IMR-90 (cell line): Measurements from ENCODE around the gene RAB11FIP4. TPM values are rescaled to one million over a fixed set of nuclear protein-coding genes. Genes with fewer than 3 reads are reported as not detected.

ENCODE experiments used
- ATAC-seq: fragments of 200-7000 bp; cut with Tn5 transposase; 2 replicates; pipeline ENCODE4 v1.9.1; 2020; ENCODE audit warnings: low read depth, mild to moderate bottlenecking, moderate library complexity
- BruUV-seq: library from RNA; stranded (reverse); fragments of 400-500 nt; replicated peaks from 2 replicates; lab custom pipeline; 2021; lab: Mats Ljungman, UMichigan
- CTCF ChIA-PET: fragments of 300-600 bp; formaldehyde crosslinking; extraction: SDS; loops from one replicate; lab custom pipeline; 2021; ENCODE audit warnings: antibody characterized with exemption; lab: Yijun Ruan, JAX
- POLR2A ChIA-PET: fragments of 300-600 bp; sonication (Branson Sonifier 250); formaldehyde crosslinking; loops from one replicate; lab custom pipeline; 2022; ENCODE audit warnings: antibody characterized with exemption; ENCODE audit not compliant: unreplicated experiment; lab: Charles Lee
- DNase-seq: peaks from one replicate; pipeline ENCODE4 v3.0.0; 2013
- H2AFZ ChIP-seq: replicated peaks from 2 replicates; pipeline ENCODE3; 2013; ENCODE audit warnings: low read length, mild to moderate bottlenecking; ENCODE audit not compliant: poor library complexity
- H2AK5ac ChIP-seq: 2 replicates; pipeline ENCODE4 v1.6.1; 2013; ENCODE audit warnings: low read depth, low read length, inconsistent platforms
- H2AK9ac ChIP-seq: replicated peaks from 2 replicates; pipeline ENCODE3; 2013; ENCODE audit warnings: mild to moderate bottlenecking, low read depth, low read length, moderate library complexity; ENCODE audit not compliant: poor library complexity
- H2BK120ac ChIP-seq: 2 replicates; pipeline ENCODE4 v1.6.1; 2013; ENCODE audit warnings: low read depth, low read length, inconsistent platforms
- H2BK15ac ChIP-seq: 3 replicates; pipeline ENCODE4 v1.6.1; 2013; ENCODE audit warnings: low read depth, low read length, inconsistent platforms
- H2BK20ac ChIP-seq: 2 replicates; pipeline ENCODE4 v1.6.1; 2013; ENCODE audit warnings: low read depth, mild to moderate bottlenecking, inconsistent platforms, low read length, moderate library complexity
- H2BK5ac ChIP-seq: 2 replicates; pipeline ENCODE4 v1.6.1; 2013; ENCODE audit warnings: mild to moderate bottlenecking, low read depth, low read length, inconsistent platforms; ENCODE audit not compliant: poor library complexity, severe bottlenecking
- H3K14ac ChIP-seq: replicated peaks from 2 replicates; pipeline ENCODE4 v1.6.1; 2013; ENCODE audit warnings: low read depth, low read length, inconsistent platforms
- H3K18ac ChIP-seq: 2 replicates; pipeline ENCODE4 v1.6.1; 2013; ENCODE audit warnings: low read depth, low read length, control low read depth
- H3K23ac ChIP-seq: 2 replicates; pipeline ENCODE4 v1.6.1; 2013; ENCODE audit warnings: low read depth, low read length, inconsistent platforms
- H3K27ac ChIP-seq: 2 replicates; pipeline ENCODE4 v1.5.1; 2013; ENCODE audit warnings: mild to moderate bottlenecking, control low read depth, low read length; ENCODE audit not compliant: insufficient read depth
- H3K27me3 ChIP-seq: 2 replicates; pipeline ENCODE4 v1.6.1; 2013; ENCODE audit warnings: low read length; ENCODE audit not compliant: control insufficient read depth, insufficient read depth
- H3K36me3 ChIP-seq: 2 replicates; pipeline ENCODE4 v1.6.1; 2013; ENCODE audit warnings: low read length, mixed read lengths; ENCODE audit not compliant: control insufficient read depth, insufficient read depth
- H3K4ac ChIP-seq: 2 replicates; pipeline ENCODE4 v1.6.1; 2013; ENCODE audit warnings: low read depth, low read length, inconsistent platforms
- H3K4me1 ChIP-seq: 2 replicates; pipeline ENCODE4 v1.6.1; 2013; ENCODE audit warnings: low read length, mixed read lengths; ENCODE audit not compliant: control insufficient read depth, insufficient read depth
- H3K4me2 ChIP-seq: 2 replicates; pipeline ENCODE4 v1.6.1; 2013; ENCODE audit warnings: low read depth, mild to moderate bottlenecking, control low read depth, low read length, moderate library complexity
- H3K4me3 ChIP-seq: 2 replicates; pipeline ENCODE4 v1.5.1; 2013; ENCODE audit warnings: low read depth, mild to moderate bottlenecking, control low read depth, low read length, moderate library complexity; ENCODE audit not compliant: insufficient read depth
- H3K56ac ChIP-seq: 2 replicates; pipeline ENCODE4 v1.6.1; 2013; ENCODE audit warnings: low read length, inconsistent platforms; ENCODE audit not compliant: insufficient read depth; ENCODE audit errors: extremely low read depth
- H3K79me1 ChIP-seq, 2 experiments: 2 replicates each; pipeline ENCODE4 v1.6.1; 2013; ENCODE audit warnings: low read length in 2 of 2, inconsistent platforms in 1 of 2, low read depth in 1 of 2
- H3K9ac ChIP-seq: 2 replicates; pipeline ENCODE4 v1.6.1; 2013; ENCODE audit warnings: low read depth, low read length, control low read depth
- H3K9me1 ChIP-seq: 2 replicates; pipeline ENCODE4 v1.6.1; 2013; ENCODE audit warnings: low read length, inconsistent platforms; ENCODE audit not compliant: insufficient read depth
- H3K9me3 ChIP-seq: 2 replicates; pipeline ENCODE4 v1.6.1; 2013; ENCODE audit warnings: low read length; ENCODE audit not compliant: control insufficient read depth, insufficient read depth
- H4K20me1 ChIP-seq: 2 replicates; pipeline ENCODE4 v1.6.1; 2013; ENCODE audit warnings: low read length, inconsistent platforms; ENCODE audit not compliant: insufficient read depth
- H4K5ac ChIP-seq: 2 replicates; pipeline ENCODE4 v1.6.1; 2013; ENCODE audit warnings: mild to moderate bottlenecking, low read depth, low read length, control low read depth
- H4K8ac ChIP-seq, 2 experiments: 2 replicates each; pipeline ENCODE4 v1.6.1; 2013; ENCODE audit warnings: low read depth in 2 of 2, low read length in 2 of 2, control low read depth in 1 of 2, inconsistent platforms in 1 of 2
- H4K91ac ChIP-seq: 2 replicates; pipeline ENCODE4 v1.6.1; 2013; ENCODE audit warnings: low read depth, low read length, inconsistent platforms; ENCODE audit not compliant: insufficient read depth
- BHLHE40 ChIP-seq: fragments of 150-350 bp; IDR thresholded peaks from 2 replicates; pipeline ENCODE4 v1.6.1; 2016; ENCODE audit warnings: mild to moderate bottlenecking, low read depth, low read length
- CEBPB ChIP-seq: IDR thresholded peaks from 2 replicates; pipeline ENCODE4 v1.6.1; 2012; ENCODE audit warnings: low read depth, low read length, improper control_type of control experiment
- CHD1 ChIP-seq: IDR thresholded peaks from 2 replicates; pipeline ENCODE4 v1.6.1; 2012; ENCODE audit warnings: low read depth, low read length, improper control_type of control experiment
- CTCF ChIP-seq: conservative IDR thresholded peaks from 2 replicates; pipeline ENCODE4 v1.5.1; 2012; ENCODE audit warnings: mild to moderate bottlenecking, low read depth, low read length, improper control_type of control experiment
- ELK1 ChIP-seq: fragments of 150-350 bp; IDR thresholded peaks from 2 replicates; pipeline ENCODE4 v1.6.1; 2016; ENCODE audit warnings: low read depth, mild to moderate bottlenecking, low read length, moderate library complexity, borderline replicate concordance
- FOS ChIP-seq: fragments of 150-350 bp; IDR thresholded peaks from 2 replicates; pipeline ENCODE4 v1.6.1; 2016; ENCODE audit warnings: low read depth, low read length
- MAFK ChIP-seq: IDR thresholded peaks from 2 replicates; pipeline ENCODE4 v1.6.1; 2012; ENCODE audit warnings: low read depth, low read length, improper control_type of control experiment
- MAZ ChIP-seq: IDR thresholded peaks from 2 replicates; pipeline ENCODE4 v1.6.1; 2012; ENCODE audit warnings: low read depth, mild to moderate bottlenecking, low read length, improper control_type of control experiment, moderate library complexity, borderline replicate concordance
- MXI1 ChIP-seq: IDR thresholded peaks from 2 replicates; pipeline ENCODE4 v1.6.1; 2012; ENCODE audit warnings: low read depth, mild to moderate bottlenecking, low read length, moderate library complexity, borderline replicate concordance
- NFE2L2 ChIP-seq: fragments of 150-350 bp; IDR thresholded peaks from 2 replicates; pipeline ENCODE4 v1.6.1; 2016; ENCODE audit warnings: low read depth, mild to moderate bottlenecking, low read length
- POLR2A ChIP-seq: IDR thresholded peaks from 2 replicates; pipeline ENCODE4 v1.6.1; 2012; ENCODE audit warnings: mild to moderate bottlenecking, low read depth, low read length
- RAD21 ChIP-seq: IDR thresholded peaks from 2 replicates; pipeline ENCODE4 v1.6.1; 2012; ENCODE audit warnings: low read length, improper control_type of control experiment
- RCOR1 ChIP-seq: IDR thresholded peaks from 2 replicates; pipeline ENCODE4 v1.6.1; 2012; ENCODE audit warnings: mild to moderate bottlenecking, low read length, improper control_type of control experiment; ENCODE audit not compliant: insufficient replicate concordance
- RFX5 ChIP-seq: IDR thresholded peaks from 2 replicates; pipeline ENCODE4 v1.8.0; 2012; ENCODE audit warnings: low read depth, mild to moderate bottlenecking, low read length, moderate library complexity
- SMC3 ChIP-seq: fragments of 150-350 bp; IDR thresholded peaks from 2 replicates; pipeline ENCODE4 v1.6.1; 2016; ENCODE audit warnings: low read depth, mild to moderate bottlenecking, antibody characterized with exemption, low read length, moderate library complexity
- USF2 ChIP-seq: fragments of 150-350 bp; IDR thresholded peaks from 2 replicates; pipeline ENCODE4 v1.6.1; 2017; ENCODE audit warnings: mild to moderate bottlenecking, antibody characterized with exemption, low read length, low read depth
- WGBS, 2 experiments: methylation state at CpG; one replicate each; pipeline versions ENCODE4 v1.1.5 to v1.1.7; 2013; ENCODE audit warnings: missing lambda C conversion rate in 2 of 2; ENCODE audit not compliant: insufficient read length in 1 of 2; ENCODE audit errors: extremely low coverage in 2 of 2; 5-methylcytosine and 5-hydroxymethylcytosine counted together
- dilution Hi-C: fragments of 300-500 bp; cut with HindIII; formaldehyde crosslinking; loops from one replicate; pipeline ENCODE4 v1.14.3; 2018; ENCODE audit warnings: low sequenced_read_pairs; ENCODE audit not compliant: unreplicated experiment
- in situ Hi-C: fragments of 300-500 bp; cut with MboI; formaldehyde crosslinking; loops from 3 replicates; pipeline ENCODE4 v1.14.3; 2019; ENCODE audit warnings: low sequenced_read_pairs, inconsistent platforms, mixed read lengths
- intact Hi-C: fragments of 100-400 bp; cut with micrococcal nuclease; formaldehyde crosslinking; loops from 2 replicates; pipeline ENCODE4 v1.10.0; 2022
- polyA plus RNA-seq, 3 experiments: library from polyadenylated mRNA; depleted of rRNA; stranded (reverse); fragments of >200 nt; gene quantifications; 2 replicates each; pipeline ENCODE4 v1.2.3, GENCODE V29; 2012; ENCODE audit warnings: low replicate concordance in 1 of 3
- total RNA-seq: library from RNA; depleted of rRNA; stranded (reverse); fragments of >200 nt; gene quantifications from 2 replicates; pipeline ENCODE4 v1.2.3, GENCODE V29; 2012

Gene RAB11FIP4
- total and polyA plus RNA-seq, 2 of the 4 experiments (the other 2 are of a cell fraction), result 0.68 to 1.1 TPM

GRCh38 chr17:31459716-31460115 is 68.2 kb downstream of the RAB11FIP4 start:
- peaks cover 7% of the 10 kb centered on the region; the same call in 1 of the 2 replicates for H3K9me1 ChIP-seq
- no peak overlapping the region for H3K4me2 ChIP-seq
- H4K5ac ChIP-seq, result no peak overlapping the region
- H3K27ac ChIP-seq, result no peak overlapping the region
- no CpG with 5 or more reads among the region's 4 CpGs for WGBS, 2 experiments
- H2AK9ac ChIP-seq, result no peak overlapping the region
- no peak overlapping the region for H3K23ac ChIP-seq
- ATAC-seq (no peak), DNase-seq (no peak)
- no peaks in the 10 kb centered on the region for H3K4me1 ChIP-seq
- H3K79me1 ChIP-seq, result no peaks in the 10 kb centered on the region
- no peak overlapping the region for H2BK5ac ChIP-seq
- peaks cover 2% of the 10 kb centered on the region; the same call in 1 of the 2 replicates for H3K9me3 ChIP-seq
- no peak overlapping the region for H2BK120ac ChIP-seq
- no peak overlapping the region for H2AFZ ChIP-seq
- dilution Hi-C loops, result no loop called here
- no peak overlapping the region for H3K9ac ChIP-seq
- POLR2A ChIA-PET, result no interaction called here
- H2BK20ac ChIP-seq, result no peak overlapping the region
- no peak overlapping the region for H3K18ac ChIP-seq
- TF ChIP-seq CTCF (no peak), RFX5 (no peak), MAFK (no peak), MAZ (no peak), CEBPB (no peak), USF2 (no peak), RAD21 (no peak), FOS (no peak), SMC3 (no peak), CHD1 (no peak), BHLHE40 (no peak), NFE2L2 (no peak), ELK1 (no peak), RCOR1 (no peak), MXI1 (no peak), POLR2A (no peak)
- no peak overlapping the region for H3K4me3 ChIP-seq
- H3K14ac ChIP-seq, result no peak overlapping the region
- H3K36me3 ChIP-seq, result no peaks in the 10 kb centered on the region
- H3K4ac ChIP-seq, result no peak overlapping the region
- CTCF ChIA-PET, result interaction anchor here (0.6 kb wide), 1 partner anchor 28 kb away, joined by 3 read pairs; no protein-coding TSS in a partner anchor
- no peak overlapping the region for H4K91ac ChIP-seq
- H3K27me3 ChIP-seq, result peaks cover 52% of the 10 kb centered on the region
- no peak overlapping the region for H2AK5ac ChIP-seq
- no peak overlapping the region for H2BK15ac ChIP-seq
- in situ Hi-C loops, result no loop called here
- no peaks in the 10 kb centered on the region for H4K20me1 ChIP-seq
- no TSS peak for BruUV-seq
- intact Hi-C loops, result no loop called here
- H4K8ac ChIP-seq, result no peak overlapping the region
- H3K56ac ChIP-seq, result no peak overlapping the region
